HFF-Myc (cell line): ENCODE results near the gene ADIPOR1.
A peak's percentile ranks its signal among the peaks of the same experiment; 100 is the strongest.
"Not testable (repeated sequence)": the region's sequence is repeated elsewhere in the genome, so short reads cannot be mapped to it uniquely, and the experiment has no call there.

Experiments used
- DNase-seq: peaks from one replicate; pipeline ENCODE4 v3.0.0-alpha.2; 2011; ENCODE audit warnings: low read depth; ENCODE audit errors: extremely low read depth
- H3K4me3 ChIP-seq: replicated peaks from 2 replicates; pipeline ENCODE4 v1.5.1; 2011; ENCODE audit warnings: low read depth, mild to moderate bottlenecking, control low read depth, low read length
- CTCF ChIP-seq: IDR thresholded peaks from 2 replicates; pipeline ENCODE4 v1.5.1; 2012; ENCODE audit warnings: mild to moderate bottlenecking, low read depth, low read length, control low read depth; ENCODE audit errors: missing control alignments

The ADIPOR1 gene

GRCh38 chr1:202998836-202999750 lies 41.0 kb upstream of the ADIPOR1 start:
- peak; percentile 44 for DNase-seq
- TF ChIP-seq CTCF, result peak; percentile 72
- no peak overlapping the region for H3K4me3 ChIP-seq

GRCh38 chr1:202994756-202995155 lies 36.6 kb upstream of the ADIPOR1 start:
- TF ChIP-seq CTCF, result no peak
- no peak overlapping the region for H3K4me3 ChIP-seq
- no peak for DNase-seq

GRCh38 chr1:202991112-202991511 lies 33.0 kb upstream of the ADIPOR1 start:
- TF ChIP-seq CTCF, result no peak
- no peak for DNase-seq
- no peak overlapping the region for H3K4me3 ChIP-seq

GRCh38 chr1:202989879-202990278 lies 31.8 kb upstream of the ADIPOR1 start:
- no peak for TF ChIP-seq CTCF
- DNase-seq, result no peak
- H3K4me3 ChIP-seq, result no peak overlapping the region

GRCh38 chr1:202987922-202988583 lies 29.9 kb upstream of the ADIPOR1 start:
- no peak for DNase-seq
- H3K4me3 ChIP-seq, result no peak overlapping the region
- no peak for TF ChIP-seq CTCF

- no peak for DNase-seq
- TF ChIP-seq CTCF, result no peak
- no peak overlapping the region for H3K4me3 ChIP-seq
Measured at GRCh38 chr1:202987255-202987654, 29.1 kb upstream of the ADIPOR1 start.

- not testable (repeated sequence) for H3K4me3 ChIP-seq, DNase-seq
Measured at GRCh38 chr1:202986120-202986519, 28.0 kb upstream of the ADIPOR1 start.
